Measurements from ENCODE around the gene GRK4.

DNA sequence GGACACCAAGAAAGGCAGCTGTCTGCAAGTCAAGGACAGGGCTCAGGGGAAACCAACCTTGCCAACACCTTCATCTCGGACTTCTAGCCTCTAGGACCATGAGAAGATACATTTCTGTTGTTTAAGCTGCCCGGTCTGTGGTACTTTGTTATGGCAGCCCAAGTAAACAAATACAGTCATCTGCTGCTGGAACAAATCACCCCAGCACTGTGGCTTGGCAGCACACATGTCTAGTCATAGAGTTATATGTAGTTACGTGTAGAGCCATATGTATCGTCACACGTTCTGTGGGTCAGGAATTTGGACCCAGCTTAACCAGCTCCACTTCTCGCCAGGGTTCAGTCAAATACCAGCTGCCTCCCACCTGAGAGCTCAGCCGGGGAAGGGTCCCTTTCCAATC, 108.4 kb downstream of the GRK4 start:
- no peak for TF ChIP-seq EZH2phosphoT487 (IDR thresholded peaks at IDR 0.05; ENCODE audit: insufficient read depth, low read depth)
- no peak for TF ChIP-seq EZH2 (IDR thresholded peaks at IDR 0.05; ENCODE audit: insufficient read depth, poor library complexity, severe bottlenecking)

Measured in GM23248 (cell line).